Suprapubic skin (tissue), 4 donors: Measurements from ENCODE around the gene SPINK14. TPM values are rescaled to one million over a fixed set of nuclear protein-coding genes. Genes with fewer than 3 reads are reported as not detected.

ENCODE experiments used
- DNase-seq, 2 donors: peaks; one replicate each; pipeline ENCODE4 v3.0.0-alpha.2; 2019; ENCODE audit warnings: low spot score in 2 of 2
- H3K27ac ChIP-seq: fragments of 200-600 bp; sonication (generic); one replicate; pipeline ENCODE4 v1.5.1; 2019
- H3K27me3 ChIP-seq: fragments of 200-600 bp; sonication (generic); one replicate; pipeline ENCODE4 v1.5.1; 2019
- H3K36me3 ChIP-seq: fragments of 200-600 bp; sonication (generic); one replicate; pipeline ENCODE4 v1.5.1; 2019
- H3K4me1 ChIP-seq: fragments of 200-600 bp; sonication (generic); one replicate; pipeline ENCODE4 v1.5.1; 2019
- H3K4me3 ChIP-seq: fragments of 200-600 bp; sonication (generic); one replicate; pipeline ENCODE4 v1.5.1; 2019; ENCODE audit warnings: mild to moderate bottlenecking
- H3K9me3 ChIP-seq: fragments of 200-600 bp; sonication (generic); one replicate; pipeline ENCODE4 v1.5.1; 2019
- CTCF ChIP-seq, 2 donors: fragments of 200-600 bp in 1 of 2; fragments of 450-650 bp in 1 of 2; sonication (generic) in 1 of 2; IDR thresholded peaks; one replicate each; pipeline ENCODE4 v1.5.1; 2016 to 2019; ENCODE audit warnings: antibody characterized with exemption in 2 of 2, mild to moderate bottlenecking in 1 of 2, moderate library complexity in 1 of 2
- EP300 ChIP-seq: sonication (generic); formaldehyde crosslinking; IDR thresholded peaks from one replicate; pipeline ENCODE4 v1.6.1; 2017; ENCODE audit warnings: antibody characterized with exemption
- POLR2A ChIP-seq, 2 donors: fragments of 450-650 bp; IDR thresholded peaks; one replicate each; pipeline ENCODE4 v1.6.1; 2017; ENCODE audit warnings: antibody characterized with exemption in 2 of 2, mild to moderate bottlenecking in 2 of 2, moderate library complexity in 2 of 2
- POLR2AphosphoS5 ChIP-seq, 3 donors: sonication (generic); formaldehyde crosslinking; IDR thresholded peaks; one replicate each; pipeline ENCODE4 v1.6.1; 2017; ENCODE audit warnings: antibody characterized with exemption in 3 of 3
- WGBS: methylation state at CpG from one replicate; pipeline ENCODE4 v1.1.5; 2018; 5-methylcytosine and 5-hydroxymethylcytosine counted together
- total RNA-seq, 4 donors: library from RNA; depleted of rRNA; stranded (reverse); fragments of >200 nt; gene quantifications; one replicate each; pipeline ENCODE4 v1.1.0, GENCODE V29; 2016

Gene SPINK14
- total RNA-seq, 4 donors from 2014 or later = not detected

DNA sequence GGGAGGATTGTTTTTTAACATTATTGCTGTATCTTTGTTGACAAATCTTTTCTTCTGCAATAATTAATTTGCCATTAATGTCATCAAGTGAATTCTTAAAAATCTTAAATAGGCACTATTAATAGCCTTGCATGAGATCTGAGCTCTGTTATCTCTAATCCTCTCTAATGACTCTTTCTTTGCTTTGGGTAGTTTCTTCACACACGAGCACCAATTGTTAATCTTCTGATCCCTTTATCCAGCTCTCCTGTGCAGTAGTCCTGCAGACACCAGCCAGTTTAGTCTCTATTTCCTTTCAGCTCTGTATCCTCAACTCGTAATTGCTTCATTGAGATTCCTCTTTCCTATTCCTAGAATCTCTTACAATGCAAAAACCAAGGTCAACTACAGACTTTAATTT is 8.1 kb downstream of the SPINK14 start:
- WGBS = 51% methylated on average over 2 of the region's 2 CpGs
- H3K4me3 ChIP-seq = no peak overlapping the region
- no peak for TF ChIP-seq POLR2A (IDR thresholded peaks at IDR 0.05)

DNA sequence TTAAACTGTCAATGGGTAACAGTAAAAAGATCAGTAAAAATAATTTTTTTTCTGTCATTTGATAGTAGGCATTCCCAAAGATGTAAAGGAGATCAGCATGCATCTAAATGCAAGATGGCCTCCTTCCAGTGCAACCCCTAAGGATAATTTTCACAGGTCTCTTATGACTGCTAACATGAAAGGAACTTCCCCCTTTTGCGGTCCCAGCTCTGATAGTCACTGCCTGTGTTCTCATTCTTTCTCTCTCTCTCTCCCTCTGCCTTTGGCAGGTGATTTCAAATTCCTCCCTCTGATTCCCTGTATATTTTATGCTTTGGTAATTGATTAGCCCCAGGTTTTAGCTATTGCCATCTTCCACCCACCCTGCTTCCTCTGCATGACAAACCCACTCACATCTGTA is 8.9 kb downstream of the SPINK14 start:
- TF ChIP-seq EP300 = no peak
- no peak for TF ChIP-seq POLR2A (IDR thresholded peaks at IDR 0.05)
- TF ChIP-seq POLR2AphosphoS5 (IDR thresholded peaks at IDR 0.05) = no peak
- no peak for TF ChIP-seq CTCF (IDR thresholded peaks at IDR 0.05)
- no peak for DNase-seq
- H3K4me1 ChIP-seq = no peaks in the 10 kb centered on the region
- H3K27me3 ChIP-seq = no peaks in the 10 kb centered on the region
- H3K9me3 ChIP-seq = no peaks in the 10 kb centered on the region
- no peaks in the 10 kb centered on the region for H3K36me3 ChIP-seq
- H3K27ac ChIP-seq = no peak overlapping the region
- no peak overlapping the region for H3K4me3 ChIP-seq
- WGBS = 71% methylated on average over 1 of the region's 1 CpG

More for the DNA sequence above, 8.1 kb downstream of the SPINK14 start:
- Histone ChIP-seq H3K27ac (no peak overlapping the region), H3K4me1 (no peaks in the 10 kb centered on the region), H3K36me3 (no peaks in the 10 kb centered on the region), H3K9me3 (no peaks in the 10 kb centered on the region), H3K27me3 (no peaks in the 10 kb centered on the region)
- no peak for DNase-seq

GRCh38 chr5:148179234-148179824 is 11.0 kb downstream of the SPINK14 start:
- WGBS = 33% methylated on average over 3 of the region's 3 CpGs
- H3K36me3 ChIP-seq = no peaks in the 10 kb centered on the region
- H3K4me1 ChIP-seq = no peaks in the 10 kb centered on the region
- no peaks in the 10 kb centered on the region for H3K27me3 ChIP-seq
- TF ChIP-seq EP300 = no peak
- TF ChIP-seq POLR2AphosphoS5 (IDR thresholded peaks at IDR 0.05) = no peak
- peak; percentile 41 to 51 for TF ChIP-seq CTCF (IDR thresholded peaks at IDR 0.05)
- no peak overlapping the region for H3K4me3 ChIP-seq
- H3K9me3 ChIP-seq = no peaks in the 10 kb centered on the region
- H3K27ac ChIP-seq = no peak overlapping the region
- no peak for DNase-seq

GRCh38 chr5:148186248-148187003 is 18.1 kb downstream of the SPINK14 start:
- Histone ChIP-seq H3K4me1 (no peaks in the 10 kb centered on the region), H3K9me3 (no peaks in the 10 kb centered on the region), H3K27me3 (no peaks in the 10 kb centered on the region), H3K27ac (no peak overlapping the region), H3K36me3 (no peaks in the 10 kb centered on the region), H3K4me3 (no peak overlapping the region)
- no peak for TF ChIP-seq POLR2AphosphoS5 (IDR thresholded peaks at IDR 0.05)
- no peak for TF ChIP-seq EP300
- TF ChIP-seq CTCF (IDR thresholded peaks at IDR 0.05) = no peak
- TF ChIP-seq POLR2A (IDR thresholded peaks at IDR 0.05) = no peak
- DNase-seq = no peak
- 67% methylated on average over 3 of the region's 3 CpGs for WGBS

GRCh38 chr5:148191010-148191409 is 22.7 kb downstream of the SPINK14 start:
- no peaks in the 10 kb centered on the region for H3K4me1 ChIP-seq
- WGBS = 52% methylated on average over 1 of the region's 1 CpG
- no peaks in the 10 kb centered on the region for H3K27me3 ChIP-seq
- H3K4me3 ChIP-seq = no peak overlapping the region
- H3K27ac ChIP-seq = no peak overlapping the region
- TF ChIP-seq CTCF (IDR thresholded peaks at IDR 0.05) (no peak), EP300 (no peak), POLR2A (IDR thresholded peaks at IDR 0.05) (no peak), POLR2AphosphoS5 (IDR thresholded peaks at IDR 0.05) (no peak)
- DNase-seq = no peak
- no peaks in the 10 kb centered on the region for H3K36me3 ChIP-seq
- H3K9me3 ChIP-seq = no peaks in the 10 kb centered on the region
